Dermis microvascular lymphatic vessel endothelial cell (primary cell): ENCODE measurements around the gene CABP2. TPM values are rescaled to one million over a fixed set of nuclear protein-coding genes. Genes with fewer than 3 reads are reported as not detected.

Experiments used
- DNase-seq, 2 donors: peaks; one replicate each; pipeline versions ENCODE4 v3.0.0 to v3.0.0-alpha.2; 2010; ENCODE audit warnings: low read depth in 2 of 2
- total RNA-seq: library from RNA; depleted of rRNA; stranded (reverse); fragments of >200 nt; gene quantifications from 2 replicates; pipeline ENCODE4 v1.2.1, GENCODE V29; 2014

The CABP2 gene
- total RNA-seq, 1 donor from 2014 or later: not detected

- DNase-seq: peak; percentile 99 to 100
Observed at GRCh38 chr11:67507864-67508485, 15.3 kb downstream of the CABP2 start, which contains the start of gene CDK2AP2. Gene CDK2AP2, minus strand, starts transcription at chr11:67508162. Its CDS starts 80 bp downstream, at chr11:67508082.

GRCh38 chr11:67507242-67507863, 15.9 kb downstream of the CABP2 start:
- peak; percentile 55 to 88 for DNase-seq

DNA sequence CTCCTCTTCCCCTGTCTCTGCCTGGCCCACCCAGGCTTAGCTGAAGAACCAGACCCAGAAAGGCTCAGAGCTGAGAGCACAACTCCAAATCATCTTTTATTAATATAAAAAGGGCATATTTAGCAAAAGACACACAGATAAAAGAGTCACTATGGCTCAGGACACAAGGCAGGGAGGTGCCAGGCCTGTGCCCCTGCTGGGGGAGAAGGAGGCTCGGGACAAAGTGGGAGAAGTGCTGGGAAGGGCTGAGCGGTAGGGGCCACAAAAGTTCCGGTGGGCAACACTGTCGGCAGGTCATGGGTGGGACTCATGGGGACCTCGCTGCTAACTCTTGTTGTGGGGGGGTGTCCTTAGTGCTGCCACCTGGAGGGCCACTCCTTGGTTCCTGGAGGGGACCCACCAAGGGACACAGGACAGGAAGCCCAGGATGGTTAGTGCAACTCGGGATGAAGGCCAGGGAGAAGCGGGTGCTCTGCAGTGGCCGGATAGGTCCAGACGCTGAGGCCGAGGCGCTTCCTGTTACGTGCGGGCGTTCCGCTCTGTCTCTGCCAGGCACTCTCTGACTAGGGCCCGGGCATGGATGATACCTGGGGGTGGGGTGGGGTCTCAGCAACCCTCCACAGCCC, 16.7 kb downstream of the CABP2 start:
- DNase-seq: no peak

GRCh38 chr11:67505605-67506396, 17.4 kb downstream of the CABP2 start:
- peak; percentile 60 to 89 for DNase-seq

- peak in 1 of 2 donors; percentile 9 for DNase-seq
Observed at GRCh38 chr11:67504950-67505581, 18.2 kb downstream of the CABP2 start, which contains the start of gene PITPNM1. Gene PITPNM1, minus strand, starts transcription at chr11:67505363. Its CDS starts 1,183 bp downstream, at chr11:67504180.

DNA sequence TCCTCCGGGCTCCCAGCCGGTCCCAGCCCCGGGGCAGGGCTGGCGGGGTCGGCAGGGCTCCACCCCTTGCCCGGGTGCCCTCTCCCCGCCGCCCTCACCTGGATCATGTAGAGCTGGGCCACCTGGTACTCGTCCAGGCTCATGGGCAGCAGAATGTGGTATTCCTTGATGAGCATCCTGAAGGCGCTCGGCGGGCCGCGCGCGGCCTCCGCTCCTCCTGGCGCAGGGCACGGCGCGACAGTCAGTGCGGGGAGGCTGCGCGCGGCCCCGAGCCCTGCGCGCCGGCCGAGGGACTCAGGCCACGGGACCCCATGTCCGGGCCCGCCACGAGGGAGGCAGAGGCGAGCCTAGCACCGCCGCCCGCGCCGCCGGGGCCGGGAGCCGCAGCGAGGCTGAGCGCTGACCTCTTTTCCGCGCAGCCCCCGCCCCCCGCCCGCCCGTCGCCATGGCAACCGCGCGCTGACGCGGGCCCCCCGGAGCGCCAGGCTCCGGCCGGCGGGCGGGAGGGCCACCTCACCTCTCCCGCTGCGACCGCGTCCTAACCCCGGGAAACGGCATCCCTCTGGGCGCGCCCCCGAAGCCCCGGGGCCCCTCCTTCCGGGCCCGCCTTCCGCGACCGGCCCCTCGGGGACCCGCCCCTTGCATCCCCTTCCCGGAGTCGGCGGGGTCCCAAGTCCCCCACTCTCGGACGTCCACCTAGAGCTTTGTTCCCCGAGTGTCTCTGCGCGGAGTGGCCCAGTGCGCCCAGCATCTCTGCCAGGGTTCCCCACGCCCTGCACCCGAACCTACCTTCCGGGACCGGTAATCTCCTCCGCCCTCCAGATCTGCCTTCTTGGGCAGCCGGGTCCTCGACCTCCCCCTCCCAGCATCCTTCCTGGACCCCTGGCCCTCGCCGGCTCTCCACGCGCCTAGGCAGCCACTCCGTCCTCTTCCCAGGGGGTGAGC, 19.0 kb downstream of the CABP2 start:
- peak in 1 of 2 donors; percentile 34 for DNase-seq

- no peak for DNase-seq
Observed at GRCh38 chr11:67503119-67504004, 19.9 kb downstream of the CABP2 start.

- DNase-seq: no peak
Observed at GRCh38 chr11:67502328-67502979, 20.8 kb downstream of the CABP2 start.

GRCh38 chr11:67501854-67502253, 21.4 kb downstream of the CABP2 start:
- DNase-seq: no peak

GRCh38 chr11:67500831-67501715, 22.2 kb downstream of the CABP2 start:
- DNase-seq: no peak

DNA sequence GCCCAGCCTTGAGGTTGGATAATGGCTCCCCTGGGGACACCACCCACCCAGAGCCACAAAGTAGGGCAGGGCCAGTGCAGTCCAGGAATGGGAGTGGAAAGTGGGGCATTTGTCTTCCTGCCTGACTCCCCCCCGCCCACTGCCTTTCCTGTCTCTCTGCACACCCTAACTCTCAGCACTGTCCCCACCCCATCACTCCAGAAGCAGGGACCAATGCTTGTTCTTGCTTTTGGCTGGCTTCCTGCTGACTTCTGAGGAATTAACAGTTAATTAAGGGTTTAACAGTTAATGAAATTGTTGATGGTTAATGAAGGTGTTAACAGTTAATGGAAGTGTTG, 22.8 kb downstream of the CABP2 start:
- DNase-seq: no peak

- no peak for DNase-seq
Observed at GRCh38 chr11:67499808-67500483, 23.3 kb downstream of the CABP2 start.

GRCh38 chr11:67498544-67498972, 24.7 kb downstream of the CABP2 start:
- no peak for DNase-seq

DNA sequence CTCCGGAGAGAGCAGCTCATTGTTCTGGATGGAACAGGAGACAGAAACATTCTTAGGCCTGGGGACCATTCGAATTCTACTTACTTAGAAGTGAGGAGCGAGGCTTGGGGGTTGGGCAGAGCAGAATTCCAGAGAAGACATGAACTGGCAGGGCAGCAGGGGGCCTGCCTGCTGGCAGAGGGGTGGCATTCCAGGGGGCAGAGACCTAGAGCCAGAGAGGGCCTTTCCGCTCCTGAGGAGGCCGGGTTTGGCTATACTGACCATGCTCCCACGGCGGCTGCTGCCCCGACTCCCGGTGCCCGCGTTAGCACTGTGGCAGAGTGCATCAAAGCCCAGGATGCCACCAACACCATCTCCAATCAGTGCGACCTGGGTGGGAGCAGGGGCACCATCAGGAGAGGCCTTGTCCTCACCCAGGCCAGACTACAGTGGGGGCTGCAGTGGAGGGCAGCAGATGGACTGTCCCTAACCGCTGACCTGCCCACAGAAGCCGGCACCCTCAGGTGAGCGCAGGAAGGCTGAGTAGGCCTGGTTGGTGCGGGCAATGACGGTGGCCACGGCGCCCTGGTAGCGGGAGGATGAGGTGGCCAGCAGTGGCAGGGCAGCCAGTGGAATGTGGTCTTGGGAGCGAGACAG, 25.5 kb downstream of the CABP2 start:
- no peak for DNase-seq

GRCh38 chr11:67496113-67496512, 27.1 kb downstream of the CABP2 start:
- DNase-seq: no peak

DNA sequence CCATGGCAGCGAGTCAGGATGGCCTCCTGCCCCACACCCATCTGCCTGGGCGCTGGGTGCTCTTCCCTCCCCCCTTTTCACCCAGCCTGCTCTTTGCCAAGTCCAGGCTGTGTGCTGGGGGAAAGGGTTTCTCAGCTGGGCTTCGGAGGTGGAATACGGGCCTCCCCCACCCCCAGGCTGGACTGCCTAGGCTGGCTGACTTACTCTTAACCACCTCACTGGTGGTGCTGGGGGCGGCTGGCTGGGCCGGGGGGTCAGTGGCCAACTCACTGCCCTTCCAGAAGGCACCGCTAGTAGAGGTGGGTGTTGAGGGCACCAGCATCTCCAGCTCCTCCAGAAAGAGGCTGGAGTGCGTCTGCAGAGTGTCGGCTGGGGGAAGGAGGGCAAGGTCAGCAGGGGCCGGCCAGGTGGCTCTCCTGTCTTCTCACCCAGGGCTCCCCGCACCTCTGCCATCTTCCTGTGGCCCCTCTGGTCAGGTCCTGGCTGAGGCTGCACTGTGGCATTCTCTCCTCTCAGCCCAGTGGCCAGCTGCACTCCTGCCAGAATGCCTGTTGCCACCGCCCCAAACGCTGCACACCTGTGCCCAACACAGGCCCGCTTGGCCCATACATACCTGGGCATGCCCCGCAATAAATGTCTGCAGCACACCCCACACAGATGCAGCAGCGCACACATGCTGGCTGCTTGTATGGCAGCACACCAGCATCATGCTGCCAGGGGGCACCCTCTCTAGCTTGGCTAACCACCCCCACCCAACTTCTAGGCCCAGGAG, 27.8 kb downstream of the CABP2 start:
- no peak for DNase-seq
